AG04449 (cell line): ENCODE data around the gene NTN5.
"Not testable (repeated sequence)": the region's sequence is repeated elsewhere in the genome, so short reads cannot be mapped to it uniquely, and the experiment has no call there.

Experiments
- CTCF ChIA-PET: fragments of 350-600 bp; formaldehyde crosslinking; extraction: SDS; loops from one replicate; lab custom pipeline; 2021; ENCODE audit warnings: antibody characterized with exemption; lab: Yijun Ruan, JAX
- POLR2A ChIA-PET: fragments of 400-600, 350-600 bp; formaldehyde crosslinking; extraction: SDS; loops from one replicate; lab custom pipeline; 2020; ENCODE audit warnings: antibody characterized with exemption, inconsistent platforms; lab: Yijun Ruan, JAX
- DNase-seq: peaks from one replicate; pipeline ENCODE4 v3.0.0-alpha.2; 2010; ENCODE audit warnings: low read depth, low spot score
- H3K4me3 ChIP-seq: 2 replicates; pipeline ENCODE4 v1.5.1; 2011; ENCODE audit warnings: low read depth, mild to moderate bottlenecking, control low read depth, low read length
- CTCF ChIP-seq: IDR thresholded peaks from one replicate; pipeline ENCODE4 v1.5.1; 2011; ENCODE audit warnings: mild to moderate bottlenecking, moderate library complexity, low read length, control low read depth, inconsistent platforms; ENCODE audit not compliant: insufficient read depth; ENCODE audit errors: missing control alignments

Gene NTN5

GRCh38 chr19:48660852-48661710 lies 11.7 kb downstream of the NTN5 start:
- TF ChIP-seq CTCF, result no peak
- H3K4me3 ChIP-seq, result no peak overlapping the region
- CTCF ChIA-PET, result interaction anchor here (0.8 to 6.5 kb wide), 2 partner anchors 11 to 14 kb away, joined by 3 to 58 read pairs; no protein-coding TSS in a partner anchor
- DNase-seq, result no peak
- POLR2A ChIA-PET, result no interaction called here

GRCh38 chr19:48659768-48660167 lies 13.0 kb downstream of the NTN5 start:
- TF ChIP-seq CTCF, result no peak
- DNase-seq, result no peak
- CTCF ChIA-PET, result interaction anchor here (1.5 kb wide), 1 partner anchor 15 kb away, joined by 6 read pairs; no protein-coding TSS in a partner anchor
- POLR2A ChIA-PET, result no interaction called here
- no peak overlapping the region for H3K4me3 ChIP-seq

- no peak overlapping the region for H3K4me3 ChIP-seq
- ChIA-PET CTCF (interaction anchor here (1.1 to 1.7 kb wide), 2 partner anchors 17 to 184 kb away, joined by 3 to 10 read pairs; no protein-coding TSS in a partner anchor), POLR2A (no interaction called here)
- TF ChIP-seq CTCF, result no peak
- DNase-seq, result no peak
Observed at GRCh38 chr19:48658483-48658882, 14.3 kb downstream of the NTN5 start.

GRCh38 chr19:48657828-48658227 lies 15.0 kb downstream of the NTN5 start:
- POLR2A ChIA-PET, H3K4me3 ChIP-seq, DNase-seq: not testable (repeated sequence)
- CTCF ChIA-PET, result interaction anchor here (1.1 to 2.7 kb wide), 3 partner anchors 12 to 185 kb away, joined by 3 to 21 read pairs (median 10); partner anchors contain the start of gene CA11

- POLR2A ChIA-PET, result no interaction called here
- no peak overlapping the region for H3K4me3 ChIP-seq
- CTCF ChIA-PET, result interaction anchor here (1.7 to 2.7 kb wide), 3 partner anchors 11 to 19 kb away, joined by 9 to 21 read pairs (median 10); partner anchors contain the start of gene CA11
- no peak for TF ChIP-seq CTCF
- DNase-seq, result peak; percentile 74
Observed at GRCh38 chr19:48656840-48657474, 15.9 kb downstream of the NTN5 start.

- DNase-seq, result no peak
- CTCF ChIA-PET, result interaction anchor here (1.5 to 2.0 kb wide), 2 partner anchors 9 to 21 kb away, joined by 5 to 9 read pairs; no protein-coding TSS in a partner anchor
- H3K4me3 ChIP-seq, result no peak overlapping the region
- POLR2A ChIA-PET, result no interaction called here
- no peak for TF ChIP-seq CTCF
Observed at GRCh38 chr19:48654299-48655059, 18.3 kb downstream of the NTN5 start.
